Left lobe of liver (tissue), 2 donors: ENCODE results near the gene FTCD. TPM values are rescaled to one million over a fixed set of nuclear protein-coding genes. Genes with fewer than 3 reads are reported as not detected.

ENCODE experiments used
- ATAC-seq: fragments of 200-7000 bp; cut with Tn5 transposase; one replicate; pipeline ENCODE4 v1.9.1; 2020; ENCODE audit warnings: mild to moderate bottlenecking, moderate library complexity
- DNase-seq: peaks from one replicate; pipeline ENCODE4 v3.0.0-alpha.2; 2020; ENCODE audit warnings: low spot score
- total RNA-seq: library from RNA; stranded (reverse); gene quantifications from one replicate; pipeline ENCODE4 v1.2.1, GENCODE V29; 2021
- donor health status: DM: no; HTN: no; CAD: no; lungs with moderate emphysema.
- donor health status: DM: no; HTN: yes; CAD: no.

The FTCD gene
- total RNA-seq, 1 donor from 2014 or later = 668 TPM

- no peak for DNase-seq
These were observed 29.5 kb downstream of the FTCD start for GRCh38 chr21:46125846-46126301.

GRCh38 chr21:46124926-46125845, 30.2 kb downstream of the FTCD start:
- ATAC-seq (peak; percentile 4), DNase-seq (peak; percentile 55)

More at GRCh38 chr21:46125846-46126301, 29.5 kb downstream of the FTCD start:
- no peak for ATAC-seq

DNA sequence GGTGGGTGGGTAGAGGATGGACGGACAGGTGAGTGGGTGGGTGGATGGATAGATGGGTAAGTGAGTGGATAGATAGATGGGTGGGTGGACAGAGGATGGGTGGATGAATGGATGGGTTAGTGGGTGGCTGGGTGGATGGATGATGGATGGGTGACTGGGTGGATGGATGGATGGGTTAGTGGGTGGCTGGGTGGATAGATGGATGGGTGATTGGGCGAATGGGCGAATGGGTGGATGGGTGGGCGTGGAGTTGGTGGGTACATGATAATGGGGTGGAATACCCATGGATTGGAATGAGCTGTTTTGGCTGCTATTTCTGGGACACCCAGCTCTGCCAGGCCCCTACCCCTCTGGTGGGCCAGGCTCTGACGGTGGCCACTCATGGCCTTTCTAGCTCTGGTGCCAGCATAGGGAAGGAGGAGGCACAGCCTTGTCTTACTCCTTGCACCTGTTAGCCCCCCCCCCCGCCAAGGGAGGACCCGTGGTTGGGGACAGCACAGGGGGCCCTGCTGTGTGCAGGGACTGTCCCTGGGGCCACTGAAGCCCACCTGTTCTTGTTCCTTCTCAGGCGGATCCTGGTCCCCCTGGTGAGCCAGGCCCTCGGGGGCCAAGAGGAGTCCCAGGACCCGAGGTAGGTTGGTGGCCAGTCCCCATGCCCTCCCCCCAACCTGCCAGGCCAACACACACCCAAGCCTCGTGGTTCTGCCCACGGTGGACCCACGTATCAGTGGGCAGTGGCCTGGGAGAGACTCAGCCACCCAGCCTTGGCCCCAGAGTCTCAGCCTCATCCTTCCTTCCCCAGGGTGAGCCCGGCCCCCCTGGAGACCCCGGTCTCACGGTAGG, 31.1 kb downstream of the FTCD start:
- ATAC-seq (no peak), DNase-seq (peak; percentile 56)

DNA sequence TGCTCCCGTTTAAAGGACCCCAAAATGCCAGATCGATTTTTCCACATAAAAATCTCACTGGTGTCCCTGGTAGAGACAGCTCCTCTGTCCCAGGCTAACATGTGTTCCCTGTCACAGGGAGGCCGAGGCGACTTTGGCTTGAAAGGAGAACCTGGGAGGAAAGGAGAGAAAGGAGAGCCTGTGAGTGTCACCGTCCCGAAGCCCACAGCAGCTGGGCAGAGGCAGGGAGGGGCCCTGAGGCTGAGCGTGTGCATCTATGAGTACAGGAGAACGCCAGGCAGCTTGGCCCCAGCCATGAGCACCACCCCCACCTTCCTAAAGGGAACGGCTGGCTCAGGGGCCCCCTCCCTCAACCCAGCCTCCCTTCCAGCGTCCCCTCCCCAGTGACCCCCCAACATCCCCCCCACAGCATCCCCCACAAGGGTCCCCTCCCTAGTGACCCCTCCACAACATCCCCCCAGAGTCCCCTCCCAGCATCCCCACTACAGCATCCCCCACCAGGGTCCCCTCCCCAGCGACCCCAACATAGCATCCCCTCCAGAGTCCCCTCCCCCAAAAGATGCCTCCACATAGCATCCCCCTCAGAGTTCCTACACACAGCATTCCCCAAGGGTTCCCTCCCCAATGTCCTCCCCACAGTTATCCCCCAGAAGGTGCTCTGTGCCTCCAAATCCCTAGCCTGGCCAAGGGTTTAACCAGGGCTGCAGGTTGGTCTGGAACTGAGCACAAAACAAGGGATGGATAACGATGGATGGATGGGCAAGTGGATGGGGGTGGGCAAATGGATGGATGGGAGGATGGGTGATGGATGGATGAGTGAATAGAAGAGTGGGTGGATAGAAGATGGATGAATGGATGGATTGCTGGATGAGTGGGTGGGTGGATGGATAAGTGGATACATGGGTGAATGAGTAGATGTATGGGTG, 32.4 kb downstream of the FTCD start:
- DNase-seq = peak; percentile 45

DNA sequence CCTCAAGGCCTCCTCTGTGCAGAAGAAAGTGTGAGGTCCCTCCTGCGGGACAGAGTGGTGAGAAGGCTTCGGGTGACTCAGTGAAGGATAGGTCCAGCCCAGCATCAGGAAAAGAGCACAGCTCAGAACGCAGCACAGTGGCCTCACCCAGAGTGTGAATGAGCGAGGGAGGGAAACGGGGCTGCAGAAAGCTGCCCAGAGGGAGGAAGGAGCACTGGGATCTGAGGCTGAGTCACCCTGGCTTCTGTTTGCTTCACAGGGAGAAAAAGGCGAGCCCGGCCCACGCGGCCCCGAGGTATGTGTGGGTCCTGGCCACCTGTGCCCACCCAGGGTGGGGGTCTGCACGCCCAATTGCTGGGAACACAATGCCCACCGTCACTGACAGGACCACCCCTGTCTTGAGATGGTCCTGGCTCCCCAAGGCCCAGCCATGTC, 33.1 kb downstream of the FTCD start:
- ATAC-seq (no peak), DNase-seq (peak; percentile 47)

More for the DNA sequence above, 32.4 kb downstream of the FTCD start:
- no peak for ATAC-seq

- DNase-seq (peak; percentile 48), ATAC-seq (no peak)
These were observed 33.8 kb downstream of the FTCD start for GRCh38 chr21:46121286-46122221.

GRCh38 chr21:46120301-46121285, 34.8 kb downstream of the FTCD start:
- peak; percentile 45 for DNase-seq
- ATAC-seq = no peak

- ATAC-seq = no peak
- DNase-seq = peak; percentile 36
These were observed 35.6 kb downstream of the FTCD start for GRCh38 chr21:46119637-46120271.

- DNase-seq (peak; percentile 45), ATAC-seq (no peak)
These were observed 36.2 kb downstream of the FTCD start for GRCh38 chr21:46119144-46119636.

GRCh38 chr21:46118316-46119143, 36.8 kb downstream of the FTCD start:
- no peak for ATAC-seq
- DNase-seq = peak; percentile 47

DNA sequence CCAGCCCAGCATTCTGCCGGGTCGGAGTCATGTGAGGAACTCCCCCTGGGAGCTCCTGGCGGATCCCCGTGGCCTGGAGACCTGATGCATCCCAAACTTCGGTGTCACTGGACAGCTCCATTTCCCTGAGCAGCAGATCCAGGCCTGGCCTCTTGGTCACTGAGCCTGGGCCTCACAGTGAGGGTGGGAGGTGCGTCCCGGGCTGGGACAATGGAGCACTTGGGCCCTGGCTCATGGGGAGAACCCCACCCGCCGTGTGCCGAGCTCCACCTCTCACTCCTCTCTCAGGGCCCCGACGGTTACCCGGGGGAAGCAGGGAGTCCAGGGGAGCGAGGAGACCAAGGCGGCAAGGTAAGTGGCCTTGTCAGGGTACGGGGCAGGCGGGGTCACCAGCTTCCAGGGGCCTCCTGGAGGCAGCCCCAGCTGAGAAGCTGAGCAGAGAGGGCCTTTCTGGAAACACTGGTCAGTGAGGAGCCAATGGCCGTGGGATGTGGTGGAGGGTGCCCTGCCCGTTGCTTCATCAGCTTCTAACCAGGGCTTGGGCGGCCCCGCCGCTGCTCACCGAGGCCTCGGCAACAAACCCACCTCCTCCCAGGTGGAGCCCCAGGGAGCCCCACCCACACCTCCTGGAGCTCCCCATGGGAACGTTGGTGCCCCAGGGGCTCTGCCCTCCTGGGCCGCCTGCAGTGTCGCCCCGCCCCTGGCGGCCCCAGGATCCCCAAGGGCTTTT, 37.6 kb downstream of the FTCD start:
- ATAC-seq (no peak), DNase-seq (no peak)

- peak; percentile 45 for DNase-seq
- peak; percentile 8 for ATAC-seq
These were observed 38.4 kb downstream of the FTCD start for GRCh38 chr21:46116776-46117585.

GRCh38 chr21:46116189-46116775, 39.1 kb downstream of the FTCD start:
- peak; percentile 45 for DNase-seq
- no peak for ATAC-seq

- no peak for ATAC-seq
- peak; percentile 40 for DNase-seq
These were observed 39.8 kb downstream of the FTCD start for GRCh38 chr21:46115441-46116188.
